Activated CD8-positive, alpha-beta memory T cell treated with anti-CD3 and anti-CD28 coated beads for 24 hours (primary cell): Measurements from ENCODE around the gene RNF5.
"Not testable (repeated sequence)": the region's sequence is repeated elsewhere in the genome, so short reads cannot be mapped to it uniquely, and the experiment has no call there.

Experiments used
- DNase-seq: peaks from one replicate; pipeline ENCODE4 v3.0.0-alpha.2; 2020

RNF5 gene

DNA sequence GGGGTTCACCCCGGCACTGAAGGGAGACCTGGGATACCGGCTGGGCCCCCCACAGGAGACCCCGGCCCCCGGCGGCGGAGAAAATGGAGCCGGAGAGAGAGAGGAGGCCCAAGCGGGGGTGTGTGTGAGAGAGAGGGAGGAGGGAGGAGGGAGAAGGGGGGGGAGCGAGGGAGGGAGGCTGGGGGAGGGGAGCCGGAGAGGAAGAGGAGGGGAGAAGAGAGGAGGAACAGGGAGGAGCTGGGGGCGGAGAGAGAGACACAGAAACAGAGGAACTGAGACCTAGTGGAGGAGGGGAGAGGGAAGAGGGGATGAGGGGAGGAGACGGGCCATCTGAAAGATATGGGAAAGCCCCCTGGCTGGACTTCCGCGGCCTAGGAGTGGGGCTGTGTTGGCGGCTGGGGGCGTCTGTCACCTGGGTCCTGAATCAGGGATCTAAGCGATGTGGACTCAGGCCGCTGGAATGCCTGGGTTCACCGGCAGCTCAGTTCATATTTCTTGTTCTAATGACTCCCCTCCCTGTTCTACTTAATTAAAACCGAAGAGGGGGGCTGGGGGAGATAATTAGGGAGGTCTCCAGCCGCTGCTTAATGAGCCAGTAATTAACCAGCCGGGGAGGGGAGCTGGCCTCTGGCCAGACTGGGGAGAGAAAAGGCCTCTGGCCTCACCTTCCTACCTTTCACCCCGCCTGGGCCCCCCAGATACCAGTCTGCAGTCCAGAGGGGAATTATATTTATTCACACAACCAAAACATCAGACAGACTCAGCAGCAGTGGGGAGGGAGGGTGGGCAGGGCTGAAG, 12.0 kb downstream of the RNF5 start, which contains the start of gene PBX2:
TSS of gene PBX2 (minus strand) at position 149 of the 798 bp plus-strand sequence. CDS start 287 bp downstream, outside the sequence.
- peak; percentile 87 for DNase-seq

DNA sequence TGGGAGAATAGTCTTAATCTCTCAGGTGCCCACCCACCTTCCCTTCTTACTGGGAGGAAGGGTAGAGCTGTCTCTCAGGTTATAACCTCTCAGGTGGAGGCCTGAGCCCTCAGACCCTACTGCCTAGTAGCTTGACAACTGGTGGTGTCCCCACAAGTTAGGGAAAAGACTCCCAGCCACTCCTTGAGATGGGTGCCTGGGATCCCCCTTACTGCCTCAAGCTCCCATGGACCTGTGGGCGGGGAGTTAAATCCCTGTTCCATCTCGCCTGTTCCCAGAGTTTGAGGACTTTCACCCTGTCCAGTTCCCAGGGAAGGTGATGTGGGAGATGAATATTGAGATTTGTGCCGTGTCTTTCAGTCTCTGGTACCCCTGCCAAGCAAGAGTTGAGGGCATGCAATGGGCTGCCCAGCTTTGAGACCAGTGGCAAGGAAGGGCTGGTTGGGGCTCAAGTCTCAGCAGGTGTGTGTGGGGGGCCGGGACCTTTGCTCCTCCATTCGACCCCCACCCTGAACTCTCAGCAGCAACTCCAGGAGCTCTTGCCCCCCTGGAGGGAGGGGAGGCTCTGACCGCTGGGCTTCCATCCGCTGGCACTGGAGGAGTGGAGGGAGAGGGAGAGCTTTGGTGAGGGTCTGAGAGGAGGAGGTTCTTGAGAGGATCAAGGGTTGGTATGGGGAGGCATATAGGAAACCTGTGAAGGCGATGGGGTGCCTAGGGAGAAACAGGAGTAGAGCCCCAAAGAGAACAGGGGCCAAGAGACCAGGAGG, 12.9 kb downstream of the RNF5 start:
- no peak for DNase-seq

DNA sequence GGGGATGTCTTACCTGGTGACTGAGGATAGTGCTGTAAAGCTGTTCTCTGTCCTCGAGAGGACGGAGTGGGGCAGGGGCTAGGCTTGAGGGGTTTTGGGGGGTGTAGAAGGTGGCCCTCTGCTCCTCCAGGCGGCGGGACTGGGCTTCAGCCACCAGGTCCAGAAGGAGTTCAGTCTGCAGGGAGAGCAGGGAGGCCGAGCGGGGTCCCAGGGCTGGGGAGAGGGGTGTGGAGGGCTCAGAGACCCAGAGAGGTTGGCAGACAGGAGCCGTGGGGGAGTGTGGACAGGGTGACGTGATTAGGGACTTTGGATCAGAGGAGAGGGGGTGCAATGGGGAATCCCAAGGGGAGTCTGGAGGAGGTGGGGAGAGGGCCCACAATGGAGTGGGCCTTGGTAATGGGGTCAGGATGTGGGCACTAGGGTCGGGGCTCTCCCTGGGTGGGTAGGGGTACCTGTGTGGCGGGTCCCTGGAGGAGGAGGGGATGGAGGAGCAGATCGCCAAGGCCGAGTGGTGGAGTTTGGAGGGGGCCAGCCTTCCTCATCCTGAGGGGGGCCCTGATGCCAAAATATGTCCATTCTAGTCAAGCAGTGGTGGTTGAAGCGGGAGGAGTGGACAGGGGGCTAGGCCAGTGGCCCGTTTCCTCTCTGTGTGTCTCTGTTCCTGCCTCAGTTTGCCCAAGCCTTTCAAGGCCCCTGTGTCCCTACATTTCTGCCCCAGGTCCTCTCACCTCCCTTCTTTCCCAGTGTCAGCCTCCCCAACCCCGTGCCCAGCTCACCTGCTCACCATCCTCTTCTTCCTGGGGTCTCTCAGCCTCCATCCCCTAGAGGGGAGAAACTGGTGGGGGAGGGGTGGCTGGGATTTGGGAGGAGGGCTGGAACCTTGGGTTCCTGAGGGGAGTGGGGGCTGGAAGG, 13.7 kb downstream of the RNF5 start:
- peak; percentile 59 for DNase-seq

DNA sequence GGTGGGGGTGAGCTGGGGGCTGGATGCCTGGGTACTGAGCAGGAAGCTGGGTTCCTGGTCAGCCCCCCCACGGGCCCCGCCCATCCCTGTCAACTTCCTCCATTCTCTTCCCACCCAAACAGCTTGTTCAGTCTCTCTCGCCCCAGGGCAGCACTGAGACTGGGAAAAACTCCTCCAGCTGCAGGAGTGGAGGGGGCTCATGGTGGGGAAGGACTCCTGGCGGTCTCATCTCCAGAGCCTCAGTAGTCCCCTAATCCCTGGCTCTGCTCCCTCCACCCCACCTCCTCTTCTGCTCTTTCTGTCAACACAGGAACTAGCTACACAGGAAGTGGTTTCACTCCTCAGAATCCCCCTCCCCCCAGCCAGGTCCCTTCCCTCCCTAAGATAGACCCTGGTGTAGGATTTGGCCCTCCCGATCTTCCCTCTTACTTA, 14.4 kb downstream of the RNF5 start, which contains the start of gene GPSM3:
TSS of gene GPSM3 (minus strand) at position 36 of the 432 bp plus-strand sequence. CDS start 130 bp downstream, outside the sequence.
- DNase-seq: peak; percentile 75

DNA sequence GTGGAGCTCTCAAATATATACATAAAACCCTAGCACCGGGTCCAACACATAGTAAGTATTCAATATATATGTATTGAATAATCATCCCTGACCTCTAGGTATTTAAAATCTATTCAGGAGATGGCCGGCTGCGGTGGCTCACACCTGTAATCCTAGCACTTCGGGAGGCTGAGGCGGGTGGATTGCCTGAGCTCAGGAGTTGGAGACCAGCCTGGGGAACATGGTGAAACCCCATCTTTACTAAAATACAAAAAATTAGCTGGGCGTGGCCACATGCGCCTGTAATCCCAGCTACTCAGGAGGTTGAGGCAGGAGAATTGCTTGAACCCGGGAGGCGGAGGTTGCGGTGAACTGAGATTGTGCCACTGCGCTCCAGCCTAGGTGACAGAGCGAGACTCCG, 14.9 kb downstream of the RNF5 start:
- DNase-seq: not testable (repeated sequence)

DNA sequence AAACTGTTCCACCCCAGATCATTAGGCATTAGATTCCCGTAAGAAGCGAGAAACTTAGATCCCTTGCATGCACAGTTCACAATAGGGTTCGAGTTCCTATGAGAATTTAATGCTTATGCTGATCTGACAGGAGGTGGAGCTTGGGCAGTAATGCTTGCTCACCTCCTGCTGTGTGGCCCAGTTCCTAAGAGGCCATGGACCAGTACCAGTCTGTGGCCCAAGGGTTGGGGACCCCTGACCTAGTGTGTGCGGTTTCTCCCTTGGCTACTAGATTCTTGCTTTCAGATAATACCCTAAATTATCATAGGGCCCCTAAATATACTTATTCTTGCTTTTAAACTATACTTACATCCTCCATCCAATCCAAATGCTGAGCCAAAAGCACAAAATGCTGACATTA, 16.2 kb downstream of the RNF5 start:
- DNase-seq: no peak

DNA sequence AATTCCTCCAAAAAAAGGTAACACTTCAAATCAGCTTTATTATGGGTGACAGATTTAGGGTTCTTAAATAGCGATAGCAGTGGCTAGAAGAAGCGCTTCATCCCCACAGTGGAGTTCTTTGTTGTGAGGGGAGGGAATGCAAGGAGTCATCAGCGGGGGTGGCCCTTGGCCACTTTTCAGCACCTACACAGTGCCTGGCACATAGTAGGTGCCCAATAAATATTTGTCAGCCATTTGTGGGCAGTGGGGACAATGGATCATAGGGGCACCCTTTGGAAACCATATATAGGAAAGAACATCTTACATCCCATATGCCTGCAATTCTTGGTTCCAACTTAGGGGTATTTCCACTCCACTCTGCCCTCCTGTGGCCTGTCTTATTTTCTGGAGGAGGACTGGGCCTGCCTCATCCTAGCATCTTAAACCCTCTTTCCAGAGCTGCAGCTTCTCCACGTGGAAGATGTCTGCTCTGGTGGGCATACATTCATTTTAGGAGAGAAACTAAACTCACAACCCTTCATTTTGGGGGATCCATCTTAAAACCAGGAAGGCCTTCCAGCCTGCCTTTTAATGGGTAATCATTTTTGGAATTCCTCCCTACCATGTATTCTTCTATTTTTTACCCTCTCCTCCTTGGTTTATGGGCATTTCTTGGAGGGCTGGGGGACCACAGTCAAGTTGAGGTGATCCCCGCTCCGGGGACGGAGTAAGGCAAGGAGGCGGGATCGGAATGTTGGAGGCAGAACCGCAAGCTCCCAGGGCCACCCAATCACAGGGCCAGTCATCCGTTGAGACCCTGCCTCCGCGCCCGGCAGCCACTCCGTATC, 16.8 kb downstream of the RNF5 start:
- peak; percentile 67 for DNase-seq

DNA sequence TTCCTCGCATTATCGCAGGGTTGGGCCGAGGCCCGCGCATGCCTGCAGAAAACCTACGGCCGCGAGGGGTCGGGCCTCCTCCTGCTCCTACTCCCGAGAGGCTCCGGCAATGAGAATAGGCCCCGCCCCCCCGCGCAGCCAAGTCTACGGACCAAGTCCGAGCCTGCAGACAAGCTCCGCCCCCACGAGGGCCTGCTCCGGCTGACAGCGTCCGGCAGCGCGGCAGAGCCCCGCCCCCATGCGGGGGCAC, 17.4 kb downstream of the RNF5 start:
- peak; percentile 100 for DNase-seq

DNA sequence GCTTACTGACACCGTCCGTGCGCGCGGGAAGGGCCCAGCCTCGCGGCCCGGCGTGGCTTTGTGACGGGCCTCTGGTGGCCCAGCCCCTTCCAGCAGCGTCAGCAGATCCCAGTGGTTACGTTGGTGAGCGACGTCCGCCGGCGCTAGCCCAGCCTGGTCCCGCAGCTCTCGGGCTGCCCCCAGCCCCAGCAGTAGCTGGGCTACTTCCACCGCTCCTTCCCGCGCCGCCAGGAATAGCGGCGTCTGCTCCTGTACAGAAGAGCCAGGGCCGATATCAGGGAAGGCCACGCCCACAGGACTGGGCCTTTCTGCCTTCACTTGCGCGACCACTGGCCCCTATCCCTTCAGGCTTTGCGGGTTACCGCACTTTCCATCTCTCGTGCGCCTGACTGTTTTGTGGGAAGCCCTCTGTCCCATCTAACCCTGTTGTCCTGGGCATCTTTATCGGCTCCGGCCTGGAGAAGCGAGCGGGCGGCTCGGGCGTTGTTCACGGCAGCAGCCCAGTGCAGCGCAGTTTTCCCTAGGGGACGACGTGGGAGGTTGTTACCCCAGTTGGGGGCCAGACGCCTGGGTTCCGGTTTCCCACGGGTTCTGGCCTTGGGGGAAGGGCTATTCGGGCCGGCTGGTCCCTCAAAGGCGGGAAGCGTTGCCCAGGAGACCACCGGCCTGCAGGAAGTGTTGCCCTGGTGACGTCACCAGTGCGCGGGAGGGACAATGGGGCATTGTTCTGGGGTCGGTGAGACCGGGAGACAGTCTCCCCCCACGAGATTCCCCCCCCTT, 17.9 kb downstream of the RNF5 start:
- DNase-seq: peak; percentile 89

DNA sequence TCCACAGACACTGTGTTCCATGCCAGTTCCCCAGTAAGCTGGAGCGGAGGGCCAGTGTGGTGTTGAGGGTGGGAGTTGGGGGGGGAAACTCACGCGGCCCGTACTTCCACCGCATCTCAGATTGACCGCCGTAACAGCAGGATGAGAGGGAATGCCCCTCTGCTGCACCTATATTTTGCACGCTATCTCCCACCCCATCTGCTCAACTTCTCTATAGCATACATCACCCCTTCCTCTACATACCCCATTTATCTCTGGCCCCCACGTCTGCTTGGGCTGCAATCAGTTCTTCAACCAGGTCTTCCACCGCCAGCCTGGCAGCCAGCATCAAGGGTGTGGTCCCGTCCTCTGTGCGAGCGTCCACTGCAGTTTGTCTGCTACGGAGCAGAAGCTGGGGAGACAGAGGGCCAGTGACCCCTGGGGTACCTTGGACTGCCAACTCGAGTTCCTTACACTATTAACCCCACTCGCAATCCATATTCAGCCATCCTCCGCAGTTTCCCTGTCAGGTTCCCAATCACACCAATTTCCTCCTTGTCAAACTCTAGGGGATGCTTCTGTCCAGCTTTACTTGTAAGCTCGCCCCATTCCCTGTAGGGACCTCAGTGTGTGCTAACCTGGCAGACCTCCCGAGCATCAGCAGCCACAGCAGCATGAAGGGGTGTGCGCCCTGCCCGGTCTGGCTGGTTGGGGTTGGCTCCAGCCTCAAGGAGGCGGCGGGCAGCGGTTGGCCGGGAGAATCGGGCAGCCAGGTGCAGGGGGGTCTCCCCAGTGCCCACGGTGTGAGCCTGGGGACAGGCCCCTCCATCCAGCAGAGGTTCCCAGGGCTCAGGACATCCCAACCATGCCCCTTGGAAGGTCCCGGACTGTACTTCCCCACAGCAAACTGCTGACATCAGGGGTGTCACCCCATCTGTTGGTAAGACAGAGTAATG, 18.7 kb downstream of the RNF5 start:
- DNase-seq: no peak

DNA sequence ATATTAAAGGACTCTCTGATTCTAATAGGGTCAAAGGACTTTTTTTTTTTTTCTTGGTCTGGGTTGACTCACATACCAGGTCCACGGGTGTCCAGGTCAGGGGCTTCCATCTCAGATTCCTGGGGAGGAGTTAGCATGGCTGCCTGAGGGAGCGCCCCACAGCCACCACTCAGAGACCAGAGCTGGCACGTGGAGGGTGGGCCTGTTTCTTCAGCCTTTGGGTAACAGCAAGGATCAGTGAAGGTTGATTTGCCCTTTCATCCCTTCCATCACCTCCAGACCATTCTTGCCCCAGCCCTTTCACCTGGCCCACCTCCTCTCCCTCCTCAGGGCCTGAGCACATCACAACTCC, 20.1 kb downstream of the RNF5 start:
- no peak for DNase-seq

DNA sequence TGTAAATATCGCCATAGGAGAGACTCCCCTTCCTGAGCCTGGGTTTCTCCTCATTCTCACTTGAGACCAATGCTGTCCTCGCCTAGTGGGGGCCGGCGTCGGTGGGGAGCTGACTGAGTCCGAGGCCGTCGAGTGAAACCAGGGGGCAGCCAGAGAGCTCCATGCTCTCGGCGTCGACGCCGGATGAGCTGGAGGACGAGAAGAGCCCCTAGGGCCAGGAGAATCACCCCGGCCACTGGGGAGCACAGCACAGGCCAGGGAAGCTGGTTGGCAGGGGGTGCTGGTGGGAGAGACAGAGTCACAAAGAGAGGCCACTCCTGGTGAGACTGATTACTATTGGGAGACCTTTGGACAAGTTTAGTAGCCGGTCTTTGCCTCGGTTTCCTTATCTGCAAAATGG, 20.7 kb downstream of the RNF5 start:
- DNase-seq: no peak

DNA sequence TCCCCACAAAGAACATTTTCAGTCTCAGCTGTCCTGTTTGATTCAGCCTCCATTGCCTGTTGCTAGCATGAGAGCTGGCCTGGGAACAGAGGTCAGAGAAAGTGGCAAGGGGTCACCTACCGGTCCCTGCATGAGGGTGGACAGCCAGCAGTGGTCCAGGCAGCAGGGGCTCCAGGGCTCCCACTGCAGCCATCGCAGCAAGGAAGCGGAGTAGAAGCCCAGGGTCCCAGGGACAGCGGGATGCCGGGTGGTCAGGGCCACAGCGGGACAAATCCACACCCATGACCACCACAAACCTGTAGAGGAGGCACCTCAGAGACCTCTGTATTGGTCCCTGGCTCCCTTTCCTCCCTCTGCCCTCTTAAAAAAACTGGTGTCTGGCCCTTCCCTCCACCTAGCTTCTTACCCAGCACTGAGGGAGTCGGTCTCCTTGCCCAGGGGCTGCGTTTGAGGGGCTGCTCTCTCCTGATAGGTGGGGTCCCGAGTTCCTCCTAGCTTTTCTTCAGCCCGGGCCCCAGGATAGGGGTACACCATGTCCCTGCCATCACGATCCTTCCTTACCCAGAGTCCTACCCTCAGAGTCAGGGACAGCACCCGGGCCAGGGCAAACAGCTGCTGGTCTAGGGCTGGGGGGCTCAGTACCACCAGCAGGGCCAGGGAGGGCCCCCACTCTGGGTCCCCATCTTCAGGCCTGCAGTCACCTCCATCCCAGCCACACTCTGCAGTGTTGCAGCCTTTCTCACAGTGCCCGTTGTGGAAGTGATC, 22.7 kb downstream of the RNF5 start:
- no peak for DNase-seq

DNA sequence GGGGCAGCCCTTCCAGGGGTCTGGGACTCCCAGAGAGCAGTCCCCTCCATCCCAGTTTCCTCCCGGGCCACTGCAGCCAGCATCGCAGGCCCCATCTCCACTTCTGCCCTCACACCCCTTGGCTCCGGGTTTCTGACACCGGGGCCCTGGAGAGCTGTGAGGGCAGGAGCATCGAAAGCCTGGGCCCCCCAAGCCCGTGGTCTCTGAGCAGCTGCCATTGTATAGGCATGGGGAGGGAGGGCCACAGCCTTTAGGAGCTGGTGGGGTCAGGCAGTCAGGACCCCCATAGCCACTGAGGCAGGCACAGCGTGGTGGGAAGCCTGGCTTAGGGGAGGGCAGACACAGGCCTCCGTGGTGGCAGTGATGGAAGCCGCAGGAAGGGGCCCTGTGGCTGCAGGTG, 24.0 kb downstream of the RNF5 start:
- DNase-seq: no peak

DNA sequence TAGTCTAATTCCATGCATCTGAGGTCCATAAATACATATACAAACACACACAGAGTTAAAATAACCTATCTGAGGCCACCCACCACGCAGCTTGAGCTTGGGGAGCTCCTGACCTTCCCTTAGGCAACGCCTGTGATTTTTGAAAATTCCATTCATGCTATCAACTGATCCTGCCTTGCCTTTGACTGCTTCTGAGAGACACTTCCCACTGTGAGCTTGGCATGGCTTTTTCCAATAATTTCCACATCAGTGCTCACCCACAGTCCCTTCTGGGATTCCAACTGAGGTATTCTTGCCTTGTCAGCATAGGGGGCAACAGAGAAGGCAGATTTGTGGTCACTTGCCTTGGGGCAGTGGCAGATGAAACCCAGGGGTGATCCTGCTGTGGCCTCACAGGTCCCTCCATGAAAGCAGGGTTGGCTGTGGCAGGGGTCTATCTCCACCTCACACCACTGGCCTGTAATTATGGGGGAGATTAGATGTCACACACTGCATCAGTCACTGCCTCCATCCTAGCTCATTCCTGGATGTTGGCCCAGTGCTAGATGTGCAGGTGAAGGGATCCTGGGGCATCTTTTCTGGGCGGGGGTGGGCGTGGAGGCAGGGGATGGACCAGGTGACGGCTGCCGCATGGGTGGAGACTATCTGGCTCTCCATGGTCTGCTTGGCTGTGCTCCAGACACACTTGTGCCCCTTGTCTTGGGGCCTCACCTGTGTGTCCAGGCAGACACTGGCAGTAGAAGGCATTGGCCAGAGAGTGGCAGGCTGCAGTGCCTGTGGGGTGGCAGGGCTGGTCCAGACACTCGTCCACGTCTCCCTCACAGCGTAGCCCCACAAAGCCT, 25.4 kb downstream of the RNF5 start:
- DNase-seq: no peak

DNA sequence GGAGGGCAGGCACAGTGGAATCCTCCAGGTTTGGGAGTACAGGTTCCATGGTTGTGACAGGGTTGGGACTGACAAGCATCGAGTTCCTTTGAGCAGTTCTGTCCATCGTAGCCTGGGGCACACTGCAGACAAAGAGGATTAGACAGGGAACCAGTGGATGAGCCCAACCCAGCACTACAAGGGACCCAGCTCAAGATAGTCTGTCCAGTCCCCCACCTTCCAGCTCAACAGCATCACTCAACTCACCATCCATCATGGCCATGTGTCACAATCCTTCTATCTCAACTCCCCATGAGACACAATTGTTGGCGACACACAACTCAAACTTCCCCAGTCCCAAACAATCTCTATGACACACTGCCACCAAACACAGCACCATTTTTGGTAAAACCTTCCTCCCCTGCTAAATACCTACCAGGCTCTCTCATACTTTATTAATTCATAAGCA, 26.1 kb downstream of the RNF5 start:
- no peak for DNase-seq

DNA sequence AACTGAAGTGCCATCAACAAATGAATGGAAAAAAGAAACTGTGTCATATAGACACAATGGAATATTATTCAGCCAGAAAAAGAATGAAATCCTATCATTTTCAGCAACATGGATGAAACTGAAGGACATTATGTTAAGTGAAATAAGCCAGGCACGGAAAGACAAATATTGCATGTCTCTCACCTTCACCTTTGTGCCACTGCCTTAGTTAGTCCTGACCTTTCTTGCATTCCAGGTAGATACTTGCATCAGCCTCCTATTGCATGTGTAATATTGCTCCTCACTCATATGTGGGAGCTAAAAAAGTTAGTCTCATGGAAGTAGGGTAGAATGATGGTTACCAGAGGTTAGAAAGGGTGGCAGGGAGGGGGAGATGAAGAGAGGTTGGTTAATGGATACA, 30.8 kb downstream of the RNF5 start:
- no peak for DNase-seq

DNA sequence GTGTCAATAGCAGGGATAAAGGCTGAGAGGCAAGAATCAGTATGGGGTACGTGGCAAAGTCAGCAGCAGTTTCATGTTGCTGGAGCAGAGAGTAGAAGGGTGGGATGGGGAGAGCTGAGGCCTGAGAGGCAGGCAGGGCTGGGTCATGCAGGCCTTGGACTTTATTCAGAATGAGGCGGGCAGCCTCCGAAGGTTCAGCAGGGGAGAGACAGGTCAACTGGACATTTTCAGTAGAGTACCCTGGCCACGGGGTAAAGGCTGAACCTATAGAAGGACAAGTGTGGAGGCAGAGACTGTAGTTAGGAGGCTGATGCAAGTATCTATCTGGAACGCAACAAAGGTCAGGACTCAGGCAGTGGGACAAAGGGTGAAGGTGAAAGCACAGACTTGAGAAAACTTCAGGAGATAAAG, 32.0 kb downstream of the RNF5 start:
- no peak for DNase-seq

DNA sequence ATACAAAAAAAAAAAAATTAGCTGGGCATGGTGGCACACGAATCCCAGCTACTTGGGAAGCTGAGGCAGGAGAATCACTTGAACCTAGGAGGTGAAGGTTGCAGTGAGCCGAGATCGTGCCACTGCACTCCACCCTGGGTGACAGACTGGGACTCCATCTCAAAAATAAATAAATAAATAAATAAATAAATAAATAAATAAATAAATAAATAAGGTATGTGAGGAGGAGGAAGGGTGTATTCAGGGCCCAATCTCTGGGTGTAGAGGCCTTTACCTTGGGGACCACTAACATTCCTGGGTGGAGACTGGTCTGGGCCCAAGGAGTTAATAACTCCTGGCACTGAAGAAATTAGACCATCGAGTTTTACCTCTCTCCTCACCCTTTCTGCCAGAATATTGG, 33.2 kb downstream of the RNF5 start:
- not testable (repeated sequence) for DNase-seq
